GM12873 (cell line): Measurements from ENCODE around the gene OR7A17.

ENCODE experiments used
- CTCF ChIP-seq: IDR thresholded peaks from 2 replicates; pipeline ENCODE4 v1.5.1; 2012; ENCODE audit warnings: low read depth, mild to moderate bottlenecking, moderate library complexity, low read length, control low read depth; ENCODE audit not compliant: insufficient read depth; ENCODE audit errors: missing control alignments

OR7A17 gene

GRCh38 chr19:14886032-14886431 lies at the start of gene OR7A17:
Gene OR7A17 (minus strand): TSS chr19:14886132. CDS start chr19:14881355, 4,777 bp downstream.
- TF ChIP-seq CTCF = no peak

GRCh38 chr19:14933506-14933905 lies 47.6 kb upstream of the OR7A17 start:
- TF ChIP-seq CTCF = no peak

- peak; percentile 28 for TF ChIP-seq CTCF
Observed at GRCh38 chr19:14916848-14917247, 30.9 kb upstream of the OR7A17 start.

- TF ChIP-seq CTCF = no peak
Observed at GRCh38 chr19:14915116-14915515, 29.2 kb upstream of the OR7A17 start.

- no peak for TF ChIP-seq CTCF
Observed at GRCh38 chr19:14906711-14907110, 20.8 kb upstream of the OR7A17 start.

GRCh38 chr19:14901675-14902260 lies 15.8 kb upstream of the OR7A17 start:
- TF ChIP-seq CTCF = no peak

GRCh38 chr19:14890643-14891379 lies 4.9 kb upstream of the OR7A17 start:
- no peak for TF ChIP-seq CTCF
